Activated CD4-positive, alpha-beta T cell treated with anti-CD3 and anti-CD28 coated beads, Interleukin-2, amount 50 U/mL, for 16 hours (primary cell): ENCODE measurements around the gene LRP10.
A peak's percentile ranks its signal among the peaks of the same experiment; 100 is the strongest.

Experiments used
- DNase-seq: peaks from one replicate; pipeline ENCODE4 v3.0.0-alpha.2; 2020

The LRP10 gene

GRCh38 chr14:22870811-22871223 is 723 bp upstream of the LRP10 start:
- peak; percentile 78 for DNase-seq

GRCh38 chr14:22872033-22872832 is 693 bp downstream of the LRP10 start:
- peak; percentile 79 for DNase-seq

- DNase-seq: no peak
Measured at GRCh38 chr14:22872833-22873520, 1.4 kb downstream of the LRP10 start.

GRCh38 chr14:22875003-22875747 is 3.6 kb downstream of the LRP10 start:
- no peak for DNase-seq

GRCh38 chr14:22875748-22876319 is 4.3 kb downstream of the LRP10 start:
- DNase-seq: no peak

GRCh38 chr14:22877000-22877501 is 5.5 kb downstream of the LRP10 start:
- no peak for DNase-seq

- DNase-seq: no peak
Measured at GRCh38 chr14:22878271-22879246, 7.0 kb downstream of the LRP10 start.

GRCh38 chr14:22882064-22882463 is 10.5 kb downstream of the LRP10 start:
- no peak for DNase-seq

- no peak for DNase-seq
Measured at GRCh38 chr14:22882529-22883172, 11.1 kb downstream of the LRP10 start.

- DNase-seq: no peak
Measured at GRCh38 chr14:22883173-22883976, 11.8 kb downstream of the LRP10 start, which contains the start of gene REM2. TSS of gene REM2 (plus strand) at chr14:22883222. CDS start at chr14:22883288, 66 bp downstream.

GRCh38 chr14:22884076-22884737 is 12.7 kb downstream of the LRP10 start:
- DNase-seq: no peak

GRCh38 chr14:22884738-22885523 is 13.4 kb downstream of the LRP10 start:
- DNase-seq: no peak

GRCh38 chr14:22885975-22886374 is 14.4 kb downstream of the LRP10 start:
- no peak for DNase-seq

GRCh38 chr14:22886500-22887259 is 15.1 kb downstream of the LRP10 start:
- DNase-seq: peak; percentile 73

- peak; percentile 56 for DNase-seq
Measured at GRCh38 chr14:22887260-22887989, 15.9 kb downstream of the LRP10 start.

- no peak for DNase-seq
Measured at GRCh38 chr14:22887990-22888378, 16.4 kb downstream of the LRP10 start.

GRCh38 chr14:22888662-22889061 is 17.1 kb downstream of the LRP10 start:
- no peak for DNase-seq
